Transverse colon (tissue), 4 donors: ENCODE measurements around the gene HRK.

Source experiments
- POLR2A ChIP-seq: fragments of 450-650 bp; IDR thresholded peaks from one replicate; pipeline ENCODE4 v1.6.1; 2016; ENCODE audit warnings: antibody characterized with exemption, mild to moderate bottlenecking, moderate library complexity
- POLR2AphosphoS5 ChIP-seq, 3 donors: sonication (generic); formaldehyde crosslinking; IDR thresholded peaks; one replicate each; pipeline ENCODE4 v1.6.1; 2016; ENCODE audit warnings: antibody characterized with exemption in 3 of 3
- TF ChIP-seq, protein P1 (sequence below), 5 experiments: fragments of 200-600 bp in 3 of 5; fragments of 450-650 bp in 2 of 5; sonication (generic) in 3 of 5; IDR thresholded peaks; 1 replicate in 2 of 5; 2 replicates in 3 of 5; pipeline ENCODE4 v1.5.1; 2016 to 2017; ENCODE audit warnings: antibody characterized with exemption in 5 of 5, inconsistent platforms in 3 of 5, mild to moderate bottlenecking in 2 of 5, moderate library complexity in 1 of 5

DNA sequence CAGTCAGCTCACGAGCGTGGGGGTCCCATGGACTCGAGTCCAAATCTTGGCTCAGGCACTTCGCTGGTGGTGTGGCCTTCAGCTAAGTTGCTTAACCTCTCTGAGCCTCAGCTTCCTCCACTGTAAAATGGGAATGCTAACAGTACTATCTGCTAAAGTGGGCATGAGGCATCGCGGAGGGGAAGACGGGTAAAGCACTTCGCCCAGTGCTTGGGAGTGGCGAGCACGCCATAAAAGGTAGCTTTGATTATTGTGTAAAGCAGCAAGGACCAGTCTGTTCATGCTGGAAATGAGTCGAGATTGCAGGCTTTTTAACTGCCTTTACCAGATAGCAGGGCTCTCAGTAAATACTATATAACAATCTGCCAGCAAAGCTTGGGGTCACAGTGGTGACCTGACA, 24.5 kb downstream of the HRK start:
- TF ChIP-seq, protein P1, sequence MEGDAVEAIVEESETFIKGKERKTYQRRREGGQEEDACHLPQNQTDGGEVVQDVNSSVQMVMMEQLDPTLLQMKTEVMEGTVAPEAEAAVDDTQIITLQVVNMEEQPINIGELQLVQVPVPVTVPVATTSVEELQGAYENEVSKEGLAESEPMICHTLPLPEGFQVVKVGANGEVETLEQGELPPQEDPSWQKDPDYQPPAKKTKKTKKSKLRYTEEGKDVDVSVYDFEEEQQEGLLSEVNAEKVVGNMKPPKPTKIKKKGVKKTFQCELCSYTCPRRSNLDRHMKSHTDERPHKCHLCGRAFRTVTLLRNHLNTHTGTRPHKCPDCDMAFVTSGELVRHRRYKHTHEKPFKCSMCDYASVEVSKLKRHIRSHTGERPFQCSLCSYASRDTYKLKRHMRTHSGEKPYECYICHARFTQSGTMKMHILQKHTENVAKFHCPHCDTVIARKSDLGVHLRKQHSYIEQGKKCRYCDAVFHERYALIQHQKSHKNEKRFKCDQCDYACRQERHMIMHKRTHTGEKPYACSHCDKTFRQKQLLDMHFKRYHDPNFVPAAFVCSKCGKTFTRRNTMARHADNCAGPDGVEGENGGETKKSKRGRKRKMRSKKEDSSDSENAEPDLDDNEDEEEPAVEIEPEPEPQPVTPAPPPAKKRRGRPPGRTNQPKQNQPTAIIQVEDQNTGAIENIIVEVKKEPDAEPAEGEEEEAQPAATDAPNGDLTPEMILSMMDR (IDR thresholded peaks at IDR 0.05) = no peak
- no peak for TF ChIP-seq POLR2A
- TF ChIP-seq POLR2AphosphoS5 (IDR thresholded peaks at IDR 0.05) = peak in 1 of 3 donors; percentile 18
